Fibroblast of peridontal ligament (primary cell): Measurements from ENCODE around the gene PRKAG3.
"Not testable (repeated sequence)": the region's sequence is repeated elsewhere in the genome, so short reads cannot be mapped to it uniquely, and the experiment has no call there.

Experiments
- DNase-seq: peaks from one replicate; pipeline ENCODE4 v3.0.0-alpha.2; 2010; ENCODE audit errors: extremely low read depth

Gene PRKAG3

DNA sequence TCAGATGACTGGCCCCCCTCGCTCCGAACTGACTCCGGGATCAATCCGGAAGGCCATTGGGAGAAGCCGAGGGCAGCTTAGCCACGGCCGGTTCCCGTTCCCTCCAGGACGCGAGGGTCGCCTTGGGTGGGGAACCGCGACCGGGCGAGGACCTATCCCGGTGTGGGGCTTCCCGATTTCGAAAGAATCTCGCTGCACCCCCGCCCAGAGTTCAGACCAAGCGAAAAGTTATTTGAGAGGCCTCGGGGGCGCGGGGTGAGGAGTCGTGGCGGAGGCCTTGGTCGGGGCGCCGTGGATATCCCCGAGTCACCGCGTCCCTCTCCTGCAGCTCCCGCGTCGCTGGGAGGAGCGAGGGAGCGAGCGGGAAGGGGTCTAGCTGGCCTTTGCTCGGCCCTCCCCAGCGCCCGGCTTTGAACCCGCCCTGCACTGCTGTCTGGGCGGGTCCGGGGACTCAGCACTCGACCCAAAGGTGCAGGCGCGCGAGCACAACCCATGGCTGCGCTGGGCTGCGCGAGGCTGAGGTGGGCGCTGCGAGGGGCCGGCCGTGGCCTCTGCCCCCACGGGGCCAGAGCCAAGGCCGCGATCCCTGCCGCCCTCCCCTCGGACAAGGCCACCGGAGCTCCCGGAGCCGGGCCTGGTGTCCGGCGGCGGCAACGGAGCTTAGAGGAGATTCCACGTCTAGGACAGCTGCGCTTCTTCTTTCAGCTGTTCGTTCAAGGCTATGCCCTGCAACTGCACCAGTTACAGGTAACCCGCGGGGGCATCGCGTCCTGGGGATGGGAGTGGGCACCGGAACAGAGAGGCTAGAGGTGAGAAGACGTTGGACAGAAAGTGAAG, 49.7 kb downstream of the PRKAG3 start, which contains the start of gene CYP27A1:
Gene CYP27A1, plus strand, starts transcription at position 457 of the 837 bp plus-strand sequence. Its CDS starts 36 bp downstream, at position 493.
- DNase-seq = peak; percentile 18

DNA sequence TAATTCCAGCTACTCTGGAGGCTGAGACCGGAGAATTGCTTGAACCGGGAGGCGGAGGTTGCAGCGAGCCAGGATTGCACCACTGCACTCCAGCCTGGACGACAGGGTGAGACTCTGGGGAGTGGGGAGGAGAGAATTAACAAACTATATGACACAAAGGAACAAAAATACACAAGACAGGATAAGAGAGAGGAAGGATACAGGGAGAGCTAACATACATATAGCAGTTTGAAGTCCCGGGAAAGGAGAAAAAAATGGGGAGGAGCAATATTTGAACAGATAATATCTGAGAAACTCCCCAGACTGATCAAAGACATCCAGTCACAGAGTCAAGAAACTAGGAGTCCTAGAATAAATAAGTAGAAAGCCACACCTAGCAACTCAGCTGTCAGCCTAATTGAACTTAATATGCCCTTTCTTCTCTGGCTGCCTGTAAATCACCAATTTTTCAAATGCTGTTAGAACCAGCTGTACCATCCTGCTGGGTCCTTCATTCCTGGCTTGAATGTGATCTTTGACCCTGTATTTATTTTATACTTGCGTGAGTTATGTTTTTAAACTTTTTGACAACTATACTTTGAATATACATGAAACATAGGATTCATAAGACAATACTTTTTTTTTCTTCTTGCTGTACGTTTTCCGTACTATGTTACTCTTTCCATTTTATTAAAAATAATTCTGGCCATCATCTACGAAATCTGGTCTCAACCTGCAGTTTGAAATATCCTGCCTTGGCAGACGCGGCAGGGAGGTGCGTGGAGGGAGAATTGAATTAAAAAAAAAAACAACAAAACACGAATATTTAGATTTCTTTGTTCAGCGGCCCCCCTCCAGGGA, 50.5 kb downstream of the PRKAG3 start:
- DNase-seq = peak; percentile 5

- DNase-seq = no peak
Measured at GRCh38 chr2:218780046-218780445, 51.6 kb downstream of the PRKAG3 start.

DNA sequence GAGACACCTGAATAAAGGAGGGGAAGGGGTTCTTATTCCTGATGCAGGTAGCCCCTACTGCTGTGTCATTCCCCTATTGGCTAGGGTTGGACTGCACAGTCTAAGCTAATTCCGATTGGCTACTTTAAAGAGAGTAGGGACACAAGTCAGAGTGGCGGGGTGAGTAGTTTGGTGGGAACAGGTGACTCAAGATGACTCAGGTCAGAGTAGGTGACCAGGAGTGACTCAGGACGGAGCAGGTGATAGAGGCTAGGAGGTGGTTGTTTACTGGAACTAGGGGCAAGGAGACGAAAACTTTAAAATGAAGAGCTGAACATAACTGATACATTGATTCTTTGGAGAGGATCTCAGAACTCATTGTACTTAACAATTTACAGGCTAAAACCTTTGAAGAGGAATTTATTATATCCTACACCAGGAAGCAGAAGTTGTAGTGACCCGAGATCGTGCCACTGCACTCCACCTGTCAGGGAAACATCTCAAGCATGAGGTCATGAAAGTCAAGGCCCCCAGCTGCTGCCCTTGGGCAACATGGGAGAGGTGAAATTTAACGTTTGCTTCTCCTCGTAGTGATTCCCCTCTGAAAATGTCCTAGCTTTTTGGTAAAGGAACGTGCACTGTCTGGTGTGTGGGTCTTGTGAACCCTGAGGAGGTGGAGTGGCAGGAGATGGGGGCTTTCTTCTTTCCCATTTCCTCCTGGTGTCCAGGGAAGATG, 54.2 kb downstream of the PRKAG3 start:
- no peak for DNase-seq

- DNase-seq = no peak
Measured at GRCh38 chr2:218776488-218776887, 55.1 kb downstream of the PRKAG3 start.

DNA sequence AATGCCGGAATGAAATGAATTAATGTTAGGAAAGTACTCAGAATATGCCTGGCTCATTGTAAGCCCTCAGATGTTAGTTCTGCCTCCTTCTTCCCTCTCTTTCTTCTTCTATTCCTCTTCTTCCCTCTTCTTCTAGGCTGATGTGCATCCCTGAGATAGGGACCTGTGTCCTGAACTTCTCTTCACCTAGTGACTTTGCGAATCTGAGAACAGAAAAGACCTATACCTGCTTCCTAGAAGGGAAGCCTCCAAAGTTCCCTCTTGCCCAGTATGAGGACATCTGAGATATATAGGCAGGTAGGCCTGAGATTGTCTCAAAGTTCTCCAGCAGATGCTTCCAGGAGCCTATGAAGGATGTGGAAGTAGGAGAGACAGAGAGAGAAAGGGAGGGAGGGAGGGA, 57.7 kb downstream of the PRKAG3 start:
- DNase-seq = no peak

DNA sequence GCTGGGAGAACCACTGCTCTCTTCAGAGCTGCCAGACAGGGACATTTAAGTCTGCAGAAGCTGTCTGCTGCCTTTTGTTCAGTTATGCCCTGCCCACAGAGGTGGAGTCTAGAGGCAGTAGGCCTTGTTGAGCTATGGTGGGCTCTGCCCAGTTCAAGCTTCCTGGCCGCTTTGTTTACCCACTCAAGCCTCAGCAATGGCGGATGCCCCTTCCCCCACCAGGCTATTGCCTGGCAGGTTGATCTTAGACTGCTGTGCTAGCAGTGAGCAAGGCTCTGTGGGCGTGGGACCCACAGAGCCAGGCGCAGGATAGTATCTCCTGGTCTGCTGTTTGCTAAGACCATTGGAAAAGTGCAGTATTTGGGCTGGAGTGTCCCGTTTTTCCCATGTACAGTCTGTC, 58.8 kb downstream of the PRKAG3 start:
- not testable (repeated sequence) for DNase-seq
